Activated naive CD4-positive, alpha-beta T cell treated with Interleukin-2 at 50 U/mL for 16 hours (primary cell): ENCODE measurements around the gene KCNF1.
"Not testable (repeated sequence)": the region's sequence is repeated elsewhere in the genome, so short reads cannot be mapped to it uniquely, and the experiment has no call there.

Experiments
- DNase-seq: peaks from one replicate; pipeline ENCODE4 v3.0.0-alpha.2; 2020

Gene KCNF1

GRCh38 chr2:10947005-10947440 is 35.3 kb downstream of the KCNF1 start:
- DNase-seq: no peak

GRCh38 chr2:10947446-10948187 is 35.9 kb downstream of the KCNF1 start:
- DNase-seq: no peak

GRCh38 chr2:10948188-10948564 is 36.4 kb downstream of the KCNF1 start:
- no peak for DNase-seq

- DNase-seq: no peak
Measured at GRCh38 chr2:10948606-10949230, 37.0 kb downstream of the KCNF1 start.

GRCh38 chr2:10949835-10950234 is 38.1 kb downstream of the KCNF1 start:
- no peak for DNase-seq

- DNase-seq: no peak
Measured at GRCh38 chr2:10951558-10952414, 40.1 kb downstream of the KCNF1 start.

- no peak for DNase-seq
Measured at GRCh38 chr2:10954416-10954815, 42.7 kb downstream of the KCNF1 start.

- DNase-seq: no peak
Measured at GRCh38 chr2:10954856-10955818, 43.4 kb downstream of the KCNF1 start.

GRCh38 chr2:10956006-10956790 is 44.5 kb downstream of the KCNF1 start:
- DNase-seq: no peak

GRCh38 chr2:10957391-10957790 is 45.7 kb downstream of the KCNF1 start:
- DNase-seq: no peak

GRCh38 chr2:10958452-10958851 is 46.7 kb downstream of the KCNF1 start:
- DNase-seq: not testable (repeated sequence)

GRCh38 chr2:10960606-10961489 is 49.1 kb downstream of the KCNF1 start:
- DNase-seq: no peak

GRCh38 chr2:10961490-10961875 is 49.7 kb downstream of the KCNF1 start:
- no peak for DNase-seq

GRCh38 chr2:10962004-10962403 is 50.3 kb downstream of the KCNF1 start:
- DNase-seq: no peak

GRCh38 chr2:10963155-10963554 is 51.4 kb downstream of the KCNF1 start:
- DNase-seq: no peak
